ENCODE measurements around the gene SSTR5.

SSTR5 gene

GRCh38 chr16:1125471-1125870 lies 52.9 kb downstream of the SSTR5 start:
- no peak overlapping the region for H3K4me2 ChIP-seq (ENCODE audit: low read length)
- no peaks in the 10 kb centered on the region for H3K79me2 ChIP-seq
- H2AFZ ChIP-seq: no peak overlapping the region
- H3K27ac ChIP-seq: no peak overlapping the region
- H3K9me3 ChIP-seq (ENCODE audit: control insufficient read depth, low read length): no peaks in the 10 kb centered on the region
- no peak for TF ChIP-seq CTCF (IDR thresholded peaks at IDR 0.05)
- no peaks in the 10 kb centered on the region for H3K36me3 ChIP-seq (ENCODE audit: control insufficient read depth, insufficient read depth, low read length)
- no peak overlapping the region for H3K4me3 ChIP-seq (ENCODE audit: low read depth, low read length)
- H3K9ac ChIP-seq: no peak overlapping the region
- H3K27me3 ChIP-seq (ENCODE audit: control insufficient read depth, insufficient read depth, low read length): no peaks in the 10 kb centered on the region
- no peaks in the 10 kb centered on the region for H3K4me1 ChIP-seq

DNA sequence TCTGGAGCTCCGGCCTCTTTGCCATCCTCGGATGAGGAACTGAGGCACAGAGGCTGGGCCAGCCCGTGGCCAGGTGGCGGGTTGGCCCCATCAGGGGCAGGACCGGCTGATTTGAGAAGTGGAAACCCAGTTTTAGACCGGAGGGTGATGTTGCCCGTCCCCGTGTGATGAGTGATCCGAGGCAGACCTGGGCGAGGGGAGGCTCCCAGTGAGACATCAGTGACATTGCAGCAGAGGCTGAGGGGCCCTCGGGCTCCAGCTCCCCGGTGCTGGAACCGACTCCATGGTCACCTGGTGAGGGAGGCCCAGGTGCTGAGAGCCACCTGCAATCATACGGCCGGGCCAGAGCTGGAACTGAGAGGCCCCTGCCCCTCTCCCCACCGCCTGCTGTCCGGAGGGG lies 53.5 kb downstream of the SSTR5 start:
- Histone ChIP-seq H3K9ac (no peak overlapping the region), H3K4me3 (ENCODE audit: low read depth, low read length) (no peak overlapping the region), H3K4me1 (no peaks in the 10 kb centered on the region), H3K36me3 (ENCODE audit: control insufficient read depth, insufficient read depth, low read length) (no peaks in the 10 kb centered on the region), H2AFZ (no peak overlapping the region), H3K27ac (no peak overlapping the region), H3K9me3 (ENCODE audit: control insufficient read depth, low read length) (no peaks in the 10 kb centered on the region), H3K27me3 (ENCODE audit: control insufficient read depth, insufficient read depth, low read length) (no peaks in the 10 kb centered on the region), H3K79me2 (no peaks in the 10 kb centered on the region), H3K4me2 (ENCODE audit: low read length) (no peak overlapping the region)
- no peak for TF ChIP-seq CTCF (IDR thresholded peaks at IDR 0.05)

- no peak overlapping the region for H3K4me3 ChIP-seq (ENCODE audit: low read depth, low read length)
- H3K4me2 ChIP-seq (ENCODE audit: low read length): no peak overlapping the region
- H3K79me2 ChIP-seq: no peaks in the 10 kb centered on the region
- H3K9me3 ChIP-seq (ENCODE audit: control insufficient read depth, low read length): no peaks in the 10 kb centered on the region
- no peak overlapping the region for H2AFZ ChIP-seq
- H3K36me3 ChIP-seq (ENCODE audit: control insufficient read depth, insufficient read depth, low read length): no peaks in the 10 kb centered on the region
- H3K9ac ChIP-seq: no peak overlapping the region
- no peaks in the 10 kb centered on the region for H3K4me1 ChIP-seq
- no peak overlapping the region for H3K27ac ChIP-seq
- H3K27me3 ChIP-seq (ENCODE audit: control insufficient read depth, insufficient read depth, low read length): no peaks in the 10 kb centered on the region
- TF ChIP-seq CTCF (IDR thresholded peaks at IDR 0.05): no peak
Measured at GRCh38 chr16:1126586-1126985, 54.0 kb downstream of the SSTR5 start.

DNA sequence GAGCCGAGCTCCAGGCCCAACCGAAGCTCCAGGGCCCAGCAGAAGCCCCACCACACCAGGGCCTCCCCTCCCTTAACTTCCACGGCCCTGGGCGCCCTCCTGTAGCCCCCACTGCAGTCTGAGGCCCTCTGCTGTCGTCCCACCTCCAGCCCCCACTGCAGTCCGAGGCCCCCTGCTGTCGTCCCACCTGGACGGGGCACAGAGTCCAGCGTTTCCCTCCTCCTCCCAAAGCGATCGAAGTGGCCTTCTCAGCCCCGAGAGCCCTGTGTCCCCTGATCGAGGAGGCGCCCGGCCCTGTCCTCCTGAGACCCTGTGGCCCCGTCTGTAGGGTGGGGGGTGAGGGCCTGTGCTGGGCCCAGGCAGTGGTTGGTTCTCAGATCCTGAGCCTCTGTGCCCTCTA lies 54.6 kb downstream of the SSTR5 start:
- Histone ChIP-seq H3K27me3 (ENCODE audit: control insufficient read depth, insufficient read depth, low read length) (no peaks in the 10 kb centered on the region), H3K4me3 (ENCODE audit: low read depth, low read length) (no peak overlapping the region), H3K79me2 (no peaks in the 10 kb centered on the region), H3K36me3 (ENCODE audit: control insufficient read depth, insufficient read depth, low read length) (no peaks in the 10 kb centered on the region), H3K9me3 (ENCODE audit: control insufficient read depth, low read length) (no peaks in the 10 kb centered on the region), H3K27ac (no peak overlapping the region), H3K4me2 (ENCODE audit: low read length) (no peak overlapping the region), H3K4me1 (no peaks in the 10 kb centered on the region), H3K9ac (no peak overlapping the region), H2AFZ (no peak overlapping the region)
- no peak for TF ChIP-seq CTCF (IDR thresholded peaks at IDR 0.05)

DNA sequence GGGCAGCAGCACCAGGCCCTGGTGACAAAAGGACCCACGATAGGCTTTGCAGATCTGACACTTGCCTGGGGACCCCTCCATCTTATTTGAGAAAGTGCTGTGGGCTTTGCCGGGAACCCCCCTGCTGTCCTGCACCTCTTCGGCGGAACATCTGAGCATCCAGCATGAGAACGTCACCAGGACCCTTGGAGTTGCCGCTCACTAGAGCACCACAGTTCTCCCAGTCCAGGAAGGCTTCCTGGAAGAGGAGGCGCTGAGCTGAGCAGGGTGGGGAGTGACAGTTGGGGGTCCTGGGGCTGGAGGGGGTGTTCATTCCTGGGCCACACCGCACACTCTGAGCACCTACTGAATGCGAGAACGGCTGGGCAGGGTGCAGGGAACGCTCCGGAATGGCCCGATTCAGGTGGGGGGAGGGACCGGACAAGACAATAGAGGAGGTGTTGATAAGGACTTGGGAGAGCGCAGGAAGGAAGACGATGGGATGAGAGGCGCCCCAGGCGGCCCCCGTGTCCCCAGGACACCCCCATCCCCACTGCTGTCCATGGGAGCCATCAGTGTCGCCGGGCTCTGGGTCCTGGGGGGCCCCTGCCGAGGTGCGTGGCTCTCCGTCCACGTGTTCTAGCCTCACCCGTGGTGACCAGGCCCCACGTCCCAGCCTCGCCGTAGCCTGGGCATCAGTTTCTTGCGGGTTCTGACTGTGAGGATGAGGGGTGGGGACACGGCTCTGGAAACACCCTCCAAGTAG lies 55.6 kb downstream of the SSTR5 start:
- Histone ChIP-seq H3K4me2 (ENCODE audit: low read length) (no peak overlapping the region), H3K9me3 (ENCODE audit: control insufficient read depth, low read length) (no peaks in the 10 kb centered on the region), H3K79me2 (no peaks in the 10 kb centered on the region), H3K4me3 (ENCODE audit: low read depth, low read length) (no peak overlapping the region), H3K27ac (no peak overlapping the region), H3K9ac (no peak overlapping the region), H3K4me1 (no peaks in the 10 kb centered on the region), H3K36me3 (ENCODE audit: control insufficient read depth, insufficient read depth, low read length) (no peaks in the 10 kb centered on the region), H3K27me3 (ENCODE audit: control insufficient read depth, insufficient read depth, low read length) (no peaks in the 10 kb centered on the region), H2AFZ (no peak overlapping the region)
- TF ChIP-seq CTCF (IDR thresholded peaks at IDR 0.05): no peak

All from parathyroid adenoma (tissue), 2 donors.